ENCODE data around the gene FFAR1.

Gene FFAR1

GRCh38 chr19:35388277-35389054, 40.8 kb downstream of the FFAR1 start:
- no peak for DNase-seq (ENCODE audit: low read depth in 2 of 2, low spot score in 1 of 2)

GRCh38 chr19:35389192-35389861, 41.6 kb downstream of the FFAR1 start:
- DNase-seq (ENCODE audit: low read depth in 2 of 2, low spot score in 1 of 2), result no peak

GRCh38 chr19:35392742-35393715, 45.3 kb downstream of the FFAR1 start:
- DNase-seq (ENCODE audit: low read depth in 2 of 2, low spot score in 1 of 2), result no peak

GRCh38 chr19:35395382-35396199, 47.9 kb downstream of the FFAR1 start:
- DNase-seq (ENCODE audit: low read depth in 2 of 2, low spot score in 1 of 2), result no peak

GRCh38 chr19:35396240-35396885, 48.7 kb downstream of the FFAR1 start:
- DNase-seq (ENCODE audit: low read depth in 2 of 2, low spot score in 1 of 2), result no peak

- no peak for DNase-seq (ENCODE audit: low read depth in 2 of 2, low spot score in 1 of 2)
Measured at GRCh38 chr19:35397064-35397463, 49.4 kb downstream of the FFAR1 start.
